HCT116 (cell line): ENCODE data around the gene MBP. TPM values are rescaled to one million over a fixed set of nuclear protein-coding genes. Genes with fewer than 3 reads are reported as not detected.

Experiments used
- ATAC-seq: fragments of 200-7000 bp; cut with Tn5 transposase; 2 replicates; pipeline ENCODE4 v1.9.1; 2020; ENCODE audit warnings: mild to moderate bottlenecking, moderate library complexity
- BruUV-seq: library from RNA; stranded (reverse); fragments of 400-500 nt; replicated peaks from 2 replicates; lab custom pipeline; 2021; lab: Mats Ljungman, UMichigan
- CTCF ChIA-PET: fragments of 300-600 bp; sonication (Branson Sonifier 250); formaldehyde crosslinking; loops from one replicate; lab custom pipeline; 2021; ENCODE audit warnings: antibody characterized with exemption; lab: Charles Lee
- POLR2A ChIA-PET: fragments of 300-600, 350-600 bp; sonication (Branson Sonifier 250); formaldehyde crosslinking; loops from one replicate; lab custom pipeline; 2021; ENCODE audit warnings: antibody characterized with exemption; lab: Charles Lee
- RAD21 ChIA-PET, 2 experiments: fragments of 300-600 bp; sonication (Branson Sonifier 250); formaldehyde crosslinking; loops; one replicate each; lab custom pipeline; 2023; ENCODE audit warnings: low total read pairs in 2 of 2; ENCODE audit not compliant: uncharacterized antibody in 2 of 2, unreplicated experiment in 2 of 2, low non-redundant PET in 1 of 2; lab: Charles Lee
- DNase-seq: peaks from one replicate; pipeline ENCODE4 v3.0.0-alpha.2; 2010; ENCODE audit warnings: low read depth, low spot score
- H2AFZ ChIP-seq: fragments of 200-600 bp; shearing (Covaris generic), sonication (generic); 2 replicates; pipeline ENCODE4 v1.6.1; 2017; ENCODE audit warnings: low read depth, mixed run types, mixed read lengths, antibody characterized with exemption, low read length; ENCODE audit not compliant: poor library complexity, severe bottlenecking
- H3K27ac ChIP-seq: 2 replicates; pipeline ENCODE4 v1.5.1; 2012; ENCODE audit warnings: low read depth, low read length
- H3K27me3 ChIP-seq: fragments of 200-600 bp; sonication (generic); 2 replicates; pipeline ENCODE4 v1.6.1; 2016; ENCODE audit warnings: mixed run types, low read length, mixed read lengths; ENCODE audit not compliant: insufficient read depth
- H3K36me3 ChIP-seq, 2 experiments: fragments of 200-500 bp in 1 of 2; fragments of 200-600 bp in 1 of 2; sonication (Bioruptor generic) in 1 of 2; sonication (generic) in 1 of 2; 2 replicates each; pipeline versions ENCODE4 v1.5.1 to v1.6.1; 2014 to 2016; ENCODE audit warnings: low read length in 2 of 2, inconsistent platforms in 1 of 2, mixed read lengths in 1 of 2, mixed run types in 1 of 2; ENCODE audit not compliant: insufficient read depth in 2 of 2, control insufficient read depth in 1 of 2
- H3K4me1 ChIP-seq, 2 experiments: fragments of 200-600 bp in 1 of 2; sonication (generic) in 1 of 2; 2 replicates each; pipeline versions ENCODE4 v1.5.1 to v1.6.1; 2012 to 2017; ENCODE audit warnings: low read length in 2 of 2, inconsistent platforms in 1 of 2, mild to moderate bottlenecking in 1 of 2, mixed read lengths in 1 of 2, mixed run types in 1 of 2, moderate library complexity in 1 of 2; ENCODE audit not compliant: insufficient read depth in 2 of 2, control insufficient read depth in 1 of 2
- H3K4me2 ChIP-seq: fragments of 200-600 bp; sonication (generic); 2 replicates; pipeline ENCODE4 v1.6.1; 2017; ENCODE audit warnings: mixed run types, low read length, mixed read lengths
- H3K4me3 ChIP-seq, 2 experiments: fragments of 200-600 bp in 1 of 2; sonication (generic) in 1 of 2; replicated peaks in 1 of 2; 2 replicates each; pipeline ENCODE4 v1.5.1; 2011 to 2016; ENCODE audit warnings: low read length in 2 of 2, control low read depth in 1 of 2, low read depth in 1 of 2, mild to moderate bottlenecking in 1 of 2, mixed read lengths in 1 of 2, mixed run types in 1 of 2
- H3K79me2 ChIP-seq: fragments of 200-600 bp; sonication (generic); 2 replicates; pipeline ENCODE4 v1.6.1; 2017; ENCODE audit warnings: mild to moderate bottlenecking, mixed run types, low read length, moderate library complexity, mixed read lengths; ENCODE audit not compliant: insufficient read depth
- H3K9ac ChIP-seq: fragments of 200-600 bp; sonication (generic); 2 replicates; pipeline ENCODE4 v1.6.1; 2016; ENCODE audit warnings: low read length, mixed read lengths
- H3K9me2 ChIP-seq: fragments of 200-600 bp; sonication (generic), shearing (Covaris generic); 2 replicates; pipeline ENCODE4 v1.6.1; 2017; ENCODE audit warnings: mixed run types, mild to moderate bottlenecking, moderate library complexity; ENCODE audit not compliant: insufficient read depth
- H3K9me3 ChIP-seq, 2 experiments: fragments of 200-500 bp in 1 of 2; fragments of 200-600 bp in 1 of 2; sonication (Bioruptor generic) in 1 of 2; sonication (generic) in 1 of 2; 2 replicates each; pipeline ENCODE4 v1.6.1; 2014 to 2017; ENCODE audit warnings: low read length in 2 of 2, mixed read lengths in 2 of 2, inconsistent platforms in 1 of 2, low read depth in 1 of 2, mild to moderate bottlenecking in 1 of 2, mixed run types in 1 of 2, moderate library complexity in 1 of 2; ENCODE audit not compliant: control insufficient read depth in 1 of 2, insufficient read depth in 1 of 2
- H4K20me1 ChIP-seq: fragments of 200-600 bp; sonication (generic), shearing (Covaris generic); 2 replicates; pipeline ENCODE4 v1.6.1; 2017; ENCODE audit warnings: mixed run types, mild to moderate bottlenecking, moderate library complexity; ENCODE audit not compliant: insufficient read depth
- ATF3 ChIP-seq: IDR thresholded peaks from 2 replicates; pipeline ENCODE4 v1.6.1; 2012
- CBX3 ChIP-seq: IDR thresholded peaks from 2 replicates; pipeline ENCODE4 v1.6.1; 2012; ENCODE audit warnings: low read depth
- CEBPB ChIP-seq: IDR thresholded peaks from 2 replicates; pipeline ENCODE4 v1.6.1; 2012; ENCODE audit warnings: low read depth
- CTCF ChIP-seq, 3 experiments: fragments of 200-600 bp in 1 of 3; sonication (generic) in 1 of 3; IDR thresholded peaks in 2 of 3; conservative IDR thresholded peaks in 1 of 3; 2 replicates each; pipeline ENCODE4 v1.5.1; 2012 to 2017; ENCODE audit warnings: low read depth in 2 of 3, low read length in 2 of 3, antibody characterized with exemption in 1 of 3, borderline replicate concordance in 1 of 3, control low read depth in 1 of 3, mild to moderate bottlenecking in 1 of 3, mixed read lengths in 1 of 3, mixed run types in 1 of 3, moderate library complexity in 1 of 3; ENCODE audit not compliant: insufficient read depth in 1 of 3
- EGR1 ChIP-seq: IDR thresholded peaks from 2 replicates; pipeline ENCODE4 v1.6.1; 2012; ENCODE audit warnings: low read depth
- EZH2 ChIP-seq: fragments of 200-600 bp; sonication (generic); IDR thresholded peaks from 2 replicates; pipeline ENCODE4 v1.6.1; 2017; ENCODE audit warnings: antibody characterized with exemption, mixed run types
- JUND ChIP-seq: IDR thresholded peaks from 2 replicates; pipeline ENCODE4 v1.6.1; 2012
- REST ChIP-seq: IDR thresholded peaks from 2 replicates; pipeline ENCODE4 v1.6.1; 2012; ENCODE audit warnings: low read depth
- SP1 ChIP-seq: IDR thresholded peaks from 2 replicates; pipeline ENCODE4 v1.6.1; 2012; ENCODE audit warnings: low read depth
- SRF ChIP-seq: IDR thresholded peaks from 2 replicates; pipeline ENCODE4 v1.6.1; 2012; ENCODE audit warnings: low read depth
- YY1 ChIP-seq: IDR thresholded peaks from 2 replicates; pipeline ENCODE4 v1.6.1; 2011; ENCODE audit warnings: low read length, low read depth, moderate library complexity, mild to moderate bottlenecking; ENCODE audit not compliant: insufficient replicate concordance; ENCODE audit errors: extremely low read depth
- ZBTB33 ChIP-seq: IDR thresholded peaks from 2 replicates; pipeline ENCODE4 v1.6.1; 2011; ENCODE audit warnings: mild to moderate bottlenecking, low read length, moderate library complexity; ENCODE audit not compliant: insufficient replicate concordance; ENCODE audit errors: extremely low read depth
- ZFX ChIP-seq: fragments of 450-650 bp; IDR thresholded peaks from 2 replicates; pipeline ENCODE4 v1.6.1; 2017
- ZNF274 ChIP-seq: fragments of 200-500 bp; sonication (Bioruptor generic); IDR thresholded peaks from 2 replicates; pipeline ENCODE4 v1.6.1; 2014; ENCODE audit warnings: mild to moderate bottlenecking, low read depth, low read length, inconsistent platforms
- intact Hi-C: fragments of 100-400 bp; cut with micrococcal nuclease; formaldehyde crosslinking; loops from 2 replicates; pipeline ENCODE4 v1.10.0; 2022
- total RNA-seq: library from RNA; stranded (reverse); gene quantifications from one replicate; pipeline ENCODE4 v1.2.1, GENCODE V29; 2021; ENCODE audit not compliant: unreplicated experiment

Gene MBP
- total RNA-seq, 1 experiment from 2014 or later, result 34.9 TPM

- peaks cover 3 to 13% of the 10 kb centered on the region in 2 experiments; a peak in 3 of 4 replicates for H3K4me1 ChIP-seq
- BruUV-seq, result no TSS peak
Measured at GRCh38 chr18:77138270-77138669, 5.7 kb upstream of the MBP start.

More at GRCh38 chr18:77138270-77138669, 5.7 kb upstream of the MBP start:
- Histone ChIP-seq H4K20me1 (no peaks in the 10 kb centered on the region), H3K4me2 (no peak overlapping the region), H3K27me3 (no peaks in the 10 kb centered on the region), H2AFZ (no peak overlapping the region), H3K36me3 (no peaks in the 10 kb centered on the region), H3K9me3 (no peaks in the 10 kb centered on the region; a peak in 1 of 4 replicates), H3K9me2 (no peaks in the 10 kb centered on the region), H3K79me2 (no peaks in the 10 kb centered on the region), H3K9ac (no peak overlapping the region), H3K4me3 (no peak overlapping the region), H3K27ac (no peak overlapping the region)
- CTCF ChIA-PET, result no interaction called here
- ATAC-seq, result no peak
- TF ChIP-seq EGR1 (no peak), ZBTB33 (no peak), YY1 (no peak), CEBPB (no peak), CBX3 (no peak), ZFX (no peak), ZNF274 (no peak), SRF (no peak), REST (no peak), SP1 (no peak), JUND (no peak), EZH2 (no peak), CTCF (IDR thresholded peaks at IDR 0.05 in 2 of 3, conservative IDR thresholded peaks at IDR 0.05 in 1 of 3; ENCODE audit: borderline replicate concordance in 1 of 3, insufficient read depth in 1 of 3, low read depth in 2 of 3, low read length in 2 of 3) (no peak), ATF3 (no peak)
- POLR2A ChIA-PET, result no interaction called here
- RAD21 ChIA-PET, result interaction anchor here in 1 of 2 experiments (0.6 kb wide), 1 partner anchor 109 kb away, joined by 3 read pairs; no protein-coding TSS in a partner anchor
- no peak for DNase-seq
- intact Hi-C loops, result loop anchor here (10.0 kb wide), 1 partner anchor 133 kb away; no protein-coding TSS in a partner anchor
